ENCODE measurements around the gene NDUFS3. TPM values are rescaled to one million over a fixed set of nuclear protein-coding genes. Genes with fewer than 3 reads are reported as not detected.

NDUFS3 gene
- total RNA-seq, 1 donor from 2014 or later: 127 TPM

DNA sequence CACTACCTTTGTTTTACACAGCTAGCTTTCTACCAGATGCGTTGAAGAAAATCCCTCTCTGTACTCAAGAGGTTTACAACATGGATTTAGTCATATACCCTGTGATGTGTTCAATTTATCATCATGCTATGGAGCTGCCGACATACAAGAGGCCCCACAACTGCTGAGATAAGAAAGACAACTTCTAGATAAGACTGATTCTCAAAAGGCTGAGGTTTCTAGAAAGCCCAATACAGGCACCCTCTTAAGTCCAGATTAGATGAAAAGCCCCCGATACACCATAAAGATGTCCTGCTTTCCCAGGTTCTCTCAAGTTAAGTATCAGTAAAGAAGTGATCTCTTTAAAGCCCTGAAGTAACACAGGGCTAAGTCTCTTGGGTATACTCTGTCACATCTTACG lies 49.2 kb downstream of the NDUFS3 start:
- intact Hi-C loops (cut with micrococcal nuclease): no loop called here

DNA sequence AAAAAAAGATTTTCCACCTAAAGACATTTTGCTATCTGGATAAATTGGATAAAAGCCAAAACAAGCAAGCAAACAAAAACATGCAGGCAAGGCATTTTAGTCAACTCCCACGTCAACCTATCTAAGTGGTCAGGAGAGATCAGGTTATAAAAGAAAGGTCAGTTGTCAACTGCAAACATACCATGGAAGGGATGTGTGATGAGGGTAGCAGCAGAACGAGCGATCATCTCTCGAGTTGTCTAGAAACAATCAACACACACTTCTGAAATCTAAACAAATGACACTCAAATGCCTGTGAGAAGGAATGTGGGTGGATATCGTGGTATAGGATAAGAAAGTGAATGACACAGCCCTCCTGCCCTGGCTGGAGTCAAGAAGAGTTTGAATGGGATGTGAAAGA lies 52.6 kb downstream of the NDUFS3 start:
- intact Hi-C loops (cut with micrococcal nuclease): no loop called here

Other genes with a start within 250 kb of the NDUFS3 start
- gene MYBPC3, start 226.4 kb upstream of the NDUFS3 start, total RNA-seq: not detected in 2 replicates
- not detected in 2 replicates for gene SPI1, start 200.5 kb upstream of the NDUFS3 start, total RNA-seq
- gene SLC39A13, start 170.5 kb upstream of the NDUFS3 start, total RNA-seq: 20.2 and 20.6 TPM in 2 replicates
- 176 and 181 TPM in 2 replicates for gene PSMC3, start 152.6 kb upstream of the NDUFS3 start, total RNA-seq
- 0.93 and 1.1 TPM in 2 replicates for gene RAPSN, start 129.9 kb upstream of the NDUFS3 start, total RNA-seq
- gene CELF1, start 25.9 kb upstream of the NDUFS3 start, total RNA-seq: 115 and 123 TPM in 2 replicates
- gene PTPMT1, start 13.5 kb upstream of the NDUFS3 start, total RNA-seq: 34.2 and 38.4 TPM in 2 replicates
- gene KBTBD4, start 104 bp upstream of the NDUFS3 start, total RNA-seq: 17.2 and 17.8 TPM in 2 replicates
- gene FAM180B, start 7.6 kb downstream of the NDUFS3 start, total RNA-seq: 0.18 and 0.20 TPM in 2 replicates
- 0.30 and 0.52 TPM in 2 replicates for gene C1QTNF4, start 15.3 kb downstream of the NDUFS3 start, total RNA-seq
- gene MTCH2, start 63.5 kb downstream of the NDUFS3 start, total RNA-seq: 103 and 104 TPM in 2 replicates
- 5.1 and 5.2 TPM in 2 replicates for gene AGBL2, start 136.3 kb downstream of the NDUFS3 start, total RNA-seq
- 143 and 146 TPM in 2 replicates for gene FNBP4, start 188.3 kb downstream of the NDUFS3 start, total RNA-seq

All from T-helper 2 cell treated with Interferon-gamma antibody and Interleukin-4, amounts not matched to agents 100 ng/mL and 5 ng/mL, for 36 hours (primary cell).